H1 (cell line): ENCODE data around the gene CDH8.

ENCODE experiments used
- ASH2L ChIP-seq: fragments of 200-600, 300-600 bp; sonication (generic); IDR thresholded peaks from one replicate; pipeline ENCODE4 v1.7.1; 2017; ENCODE audit warnings: low read length
- ATF2 ChIP-seq: IDR thresholded peaks from 2 replicates; pipeline ENCODE4 v1.6.1; 2012; ENCODE audit warnings: low read length, inconsistent platforms
- ATF3 ChIP-seq: IDR thresholded peaks from 2 replicates; pipeline ENCODE4 v1.6.1; 2011; ENCODE audit warnings: low read depth, mild to moderate bottlenecking, low read length; ENCODE audit not compliant: insufficient read depth
- BRCA1 ChIP-seq: IDR thresholded peaks from 2 replicates; pipeline ENCODE4 v1.6.1; 2012; ENCODE audit warnings: low read depth, low read length, improper control_type of control experiment
- JUND ChIP-seq: IDR thresholded peaks from 2 replicates; pipeline ENCODE4 v1.6.1; 2011; ENCODE audit warnings: mild to moderate bottlenecking, improper control_type of control experiment, low read length
- TEAD4 ChIP-seq: IDR thresholded peaks from 2 replicates; pipeline ENCODE4 v1.6.1; 2012; ENCODE audit warnings: low read depth, low read length, inconsistent platforms, mixed read lengths
- TF ChIP-seq, protein P1 (sequence below), 3 experiments: IDR thresholded peaks; 1 replicate in 2 of 3; 2 replicates in 1 of 3; pipeline versions ENCODE4 v1.5.1 to v1.6.1; 2011; ENCODE audit warnings: low read length in 3 of 3, mild to moderate bottlenecking in 3 of 3, inconsistent platforms in 2 of 3, low read depth in 1 of 3, moderate library complexity in 1 of 3; ENCODE audit not compliant: insufficient read depth in 1 of 3; ENCODE audit errors: control extremely low read depth in 1 of 3

- TF ChIP-seq TEAD4 (no peak), ASH2L (no peak), ATF2 (no peak), JUND (no peak), BRCA1 (no peak), ATF3 (no peak)
- TF ChIP-seq, protein P1, sequence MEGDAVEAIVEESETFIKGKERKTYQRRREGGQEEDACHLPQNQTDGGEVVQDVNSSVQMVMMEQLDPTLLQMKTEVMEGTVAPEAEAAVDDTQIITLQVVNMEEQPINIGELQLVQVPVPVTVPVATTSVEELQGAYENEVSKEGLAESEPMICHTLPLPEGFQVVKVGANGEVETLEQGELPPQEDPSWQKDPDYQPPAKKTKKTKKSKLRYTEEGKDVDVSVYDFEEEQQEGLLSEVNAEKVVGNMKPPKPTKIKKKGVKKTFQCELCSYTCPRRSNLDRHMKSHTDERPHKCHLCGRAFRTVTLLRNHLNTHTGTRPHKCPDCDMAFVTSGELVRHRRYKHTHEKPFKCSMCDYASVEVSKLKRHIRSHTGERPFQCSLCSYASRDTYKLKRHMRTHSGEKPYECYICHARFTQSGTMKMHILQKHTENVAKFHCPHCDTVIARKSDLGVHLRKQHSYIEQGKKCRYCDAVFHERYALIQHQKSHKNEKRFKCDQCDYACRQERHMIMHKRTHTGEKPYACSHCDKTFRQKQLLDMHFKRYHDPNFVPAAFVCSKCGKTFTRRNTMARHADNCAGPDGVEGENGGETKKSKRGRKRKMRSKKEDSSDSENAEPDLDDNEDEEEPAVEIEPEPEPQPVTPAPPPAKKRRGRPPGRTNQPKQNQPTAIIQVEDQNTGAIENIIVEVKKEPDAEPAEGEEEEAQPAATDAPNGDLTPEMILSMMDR (IDR thresholded peaks at IDR 0.05; ENCODE audit: control extremely low read depth in 1 of 3, insufficient read depth in 1 of 3, low read depth in 1 of 3, low read length in 3 of 3): no peak
Measured at GRCh38 chr16:61945511-61945910, 90.7 kb downstream of the CDH8 start.
